Measurements from ENCODE around the gene COL1A1. TPM values are rescaled to one million over a fixed set of nuclear protein-coding genes. Genes with fewer than 3 reads are reported as not detected.

The COL1A1 gene
- 6,804 TPM for total RNA-seq (ENCODE audit: insufficient read depth, low replicate concordance)

GRCh38 chr17:50201276-50201854, at the start of gene COL1A1:
TSS of gene COL1A1 (minus strand) at chr17:50201631. CDS start at chr17:50201513, 118 bp downstream.
- DNase-seq (ENCODE audit: low spot score) = peak; percentile 97

DNA sequence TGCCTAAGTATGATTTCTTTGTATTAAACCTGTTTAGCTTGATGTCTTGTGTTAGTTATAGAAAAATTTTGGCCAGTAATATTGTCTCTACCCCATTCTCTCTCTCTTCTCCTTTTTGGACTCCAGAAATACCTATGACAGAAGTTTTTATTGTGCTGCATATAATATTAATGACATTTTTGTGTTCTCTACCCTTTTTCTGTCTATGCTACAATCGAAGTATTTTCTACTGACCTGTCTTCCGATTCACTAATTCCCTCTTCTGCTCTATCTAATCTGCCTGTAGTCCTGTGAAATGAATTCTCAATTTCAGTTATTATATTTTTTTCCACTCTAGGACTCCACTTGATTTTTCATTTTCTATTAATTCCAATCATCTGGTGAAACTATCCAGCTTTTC, 46.8 kb upstream of the COL1A1 start:
- no peak for DNase-seq (ENCODE audit: low spot score)

DNA sequence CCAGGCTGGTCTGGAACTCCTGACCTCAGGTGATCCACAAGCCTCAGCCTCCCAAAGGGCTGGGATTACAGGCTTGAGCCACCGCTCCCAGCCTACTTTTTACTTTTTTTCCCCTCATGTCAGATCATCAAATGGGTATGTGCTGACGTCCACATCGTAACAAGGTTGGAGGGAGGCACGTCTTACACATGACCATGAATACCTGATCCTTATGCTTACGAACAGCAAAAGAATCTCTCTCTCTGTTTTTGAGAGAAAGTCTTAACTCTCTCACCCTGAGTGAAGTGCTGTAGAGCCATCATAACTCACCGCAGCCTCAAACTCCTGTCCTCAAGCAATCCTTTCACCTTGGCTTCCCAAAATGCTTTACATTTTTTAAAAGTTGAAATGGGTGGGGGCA, 43.3 kb upstream of the COL1A1 start:
- no peak for DNase-seq (ENCODE audit: low spot score)

GRCh38 chr17:50241431-50241830, 40.0 kb upstream of the COL1A1 start:
- DNase-seq (ENCODE audit: low spot score) = no peak

DNA sequence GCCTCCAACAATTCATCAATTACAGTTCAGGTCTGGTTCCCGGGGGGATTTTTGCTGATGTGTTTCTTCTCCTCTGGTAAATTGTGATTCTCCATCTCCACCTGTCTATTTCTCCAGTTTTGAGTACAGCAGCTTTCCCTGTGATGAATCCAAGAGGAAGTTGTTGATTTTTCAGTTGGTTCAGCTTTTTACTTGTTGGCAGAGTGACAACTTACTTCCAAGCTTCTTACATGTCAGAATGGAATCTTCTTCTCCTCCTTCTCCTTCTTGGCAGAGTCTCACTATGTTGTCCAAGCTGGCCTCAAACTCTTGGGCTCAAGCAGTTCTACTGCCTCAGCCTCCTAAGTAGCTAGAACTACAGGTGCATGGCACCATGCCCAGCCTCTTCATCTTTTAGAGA, 39.4 kb upstream of the COL1A1 start:
- DNase-seq (ENCODE audit: low spot score) = peak; percentile 68

- peak; percentile 53 for DNase-seq (ENCODE audit: low spot score)
Measured at GRCh38 chr17:50239937-50240336, 38.5 kb upstream of the COL1A1 start.

DNA sequence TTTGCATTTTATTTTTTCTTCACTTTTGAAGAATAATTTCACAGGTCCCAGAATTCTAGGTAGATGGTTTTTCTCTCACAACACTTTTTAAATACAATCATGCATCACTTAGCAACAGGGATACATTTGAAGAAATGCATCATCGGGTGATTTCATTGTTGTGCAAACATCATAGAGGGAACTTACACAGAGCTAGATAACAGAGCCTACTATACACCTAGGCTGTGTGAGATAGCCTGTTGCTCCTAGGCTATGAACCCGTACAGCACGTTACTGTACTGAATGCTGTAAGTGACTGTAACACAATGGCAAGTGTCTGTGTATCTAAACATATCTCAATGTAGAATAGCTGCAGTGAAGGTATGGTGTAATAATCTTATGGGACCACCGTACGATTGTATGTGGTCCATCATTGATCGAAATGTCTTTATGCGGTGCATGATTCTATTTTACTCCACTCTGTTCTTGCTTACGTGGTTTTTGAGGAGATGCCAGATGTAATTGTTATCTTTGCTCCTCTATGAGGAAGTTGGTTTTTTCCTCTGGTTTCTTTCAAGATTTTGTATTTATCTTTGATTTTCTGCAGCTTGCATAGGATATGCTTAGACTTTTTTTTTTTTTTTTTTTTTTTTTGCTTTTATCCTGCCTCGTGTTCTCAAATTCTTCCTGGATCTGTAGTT, 37.3 kb upstream of the COL1A1 start:
- DNase-seq (ENCODE audit: low spot score) = peak; percentile 85

DNA sequence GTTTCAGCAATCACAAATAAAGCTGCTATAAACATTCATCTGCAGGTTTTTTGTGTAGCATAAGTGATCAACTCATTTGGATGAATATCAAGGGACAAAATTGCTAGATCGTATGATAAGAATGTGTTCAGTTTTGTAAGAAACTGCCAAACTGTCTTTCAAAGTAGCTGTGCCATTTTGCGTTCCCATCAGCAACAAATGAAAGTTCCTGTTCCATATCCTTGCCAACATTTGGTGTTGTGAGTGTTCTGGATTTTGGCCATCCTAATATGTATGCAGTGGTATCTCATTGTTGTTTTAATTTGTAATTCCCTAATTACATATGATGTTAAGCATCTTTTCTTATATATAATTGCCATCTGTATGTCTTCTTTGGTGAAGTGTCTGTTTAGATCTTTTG, 36.5 kb upstream of the COL1A1 start:
- no peak for DNase-seq (ENCODE audit: low spot score)

DNA sequence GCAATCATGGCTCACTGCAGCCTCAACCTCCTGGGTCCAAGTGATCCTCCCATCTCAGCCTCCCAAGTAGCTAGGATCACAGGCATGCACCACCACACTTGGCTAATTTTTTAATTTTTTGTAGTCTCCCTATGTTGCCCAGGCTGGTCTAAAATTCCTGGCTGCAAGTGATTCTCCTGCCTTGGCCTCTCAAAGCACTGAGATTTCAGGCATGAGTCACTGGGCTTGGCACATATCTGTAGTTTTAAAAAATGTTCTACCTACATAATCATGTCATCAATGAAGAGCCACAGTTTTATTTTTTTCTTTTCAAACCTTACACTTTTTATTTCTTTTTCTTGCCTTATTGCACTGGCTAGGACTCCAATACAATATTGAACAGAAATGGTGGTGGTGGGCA, 33.1 kb upstream of the COL1A1 start:
- no peak for DNase-seq (ENCODE audit: low spot score)

- DNase-seq (ENCODE audit: low spot score) = no peak
Measured at GRCh38 chr17:50225701-50226240, 24.3 kb upstream of the COL1A1 start.

- DNase-seq (ENCODE audit: low spot score) = no peak
Measured at GRCh38 chr17:50222922-50223321, 21.5 kb upstream of the COL1A1 start.

- DNase-seq (ENCODE audit: low spot score) = peak; percentile 64
Measured at GRCh38 chr17:50221864-50222545, 20.6 kb upstream of the COL1A1 start.

GRCh38 chr17:50221266-50221863, 19.9 kb upstream of the COL1A1 start:
- peak; percentile 84 for DNase-seq (ENCODE audit: low spot score)

- DNase-seq (ENCODE audit: low spot score) = no peak
Measured at GRCh38 chr17:50220811-50221210, 19.4 kb upstream of the COL1A1 start.

DNA sequence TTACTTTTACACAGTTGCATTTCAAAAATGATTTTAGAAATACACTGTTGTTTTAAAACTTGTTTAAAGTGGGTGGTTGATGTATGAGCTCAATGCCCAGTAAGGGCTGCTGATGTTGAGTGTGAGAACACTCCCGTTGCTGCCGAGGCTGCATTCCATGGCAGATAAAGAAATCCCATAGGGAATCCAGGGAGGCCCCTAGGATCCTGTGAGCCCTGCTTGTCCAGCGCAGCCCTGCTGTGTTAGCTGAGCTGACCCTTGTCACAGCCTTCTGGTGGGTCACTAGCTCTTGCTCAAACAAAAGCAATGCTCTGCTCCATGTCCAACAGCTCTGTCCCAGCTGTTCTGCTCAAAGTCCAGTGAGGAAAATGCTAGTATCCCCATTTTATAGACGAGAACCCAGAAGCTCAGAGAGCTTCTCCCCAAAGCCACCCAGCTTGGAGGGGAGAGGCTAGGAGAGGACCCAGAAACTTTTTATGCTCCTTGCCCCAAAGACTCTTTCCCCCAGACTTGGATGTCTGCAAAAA, 18.6 kb upstream of the COL1A1 start:
- DNase-seq (ENCODE audit: low spot score) = peak; percentile 93

- peak; percentile 79 for DNase-seq (ENCODE audit: low spot score)
Measured at GRCh38 chr17:50219342-50219741, 17.9 kb upstream of the COL1A1 start.

DNA sequence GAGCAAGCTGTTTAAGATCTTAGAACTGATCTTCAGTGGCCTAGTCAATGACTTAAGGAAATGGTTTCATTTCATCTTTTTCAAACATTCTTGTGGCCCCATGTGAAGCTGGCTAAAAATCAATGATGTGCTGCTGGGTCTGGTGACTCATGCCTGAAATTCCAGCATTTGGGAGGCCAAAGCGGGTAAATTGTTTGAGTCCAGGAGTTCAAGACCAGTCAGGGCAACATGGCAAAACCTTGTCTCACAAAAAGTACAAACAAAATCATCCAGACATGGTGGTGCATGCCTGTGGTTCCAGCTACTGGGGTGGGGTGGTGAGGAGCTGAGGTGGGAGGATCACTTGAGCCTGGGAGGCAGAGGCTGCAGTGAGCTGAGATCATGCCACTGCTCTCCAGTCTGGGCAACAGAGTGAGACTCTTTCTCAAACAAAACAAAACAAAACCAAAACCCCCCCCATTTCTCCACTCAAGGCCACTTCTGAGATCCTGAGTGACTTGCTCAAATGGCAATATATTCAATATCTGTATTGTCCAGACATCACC, 17.4 kb upstream of the COL1A1 start:
- DNase-seq (ENCODE audit: low spot score) = peak; percentile 78

GRCh38 chr17:50218071-50218759, 16.8 kb upstream of the COL1A1 start:
- peak; percentile 78 for DNase-seq (ENCODE audit: low spot score)

GRCh38 chr17:50217591-50217990, 16.2 kb upstream of the COL1A1 start:
- no peak for DNase-seq (ENCODE audit: low spot score)

- peak; percentile 82 for DNase-seq (ENCODE audit: low spot score)
Measured at GRCh38 chr17:50214976-50215760, 13.7 kb upstream of the COL1A1 start.
